OCI-LY1 (cell line): ENCODE results near the gene VAV2.

Experiments
- H2AFZ ChIP-seq: fragments of 200-600 bp; sonication (generic), shearing (Covaris generic); 2 replicates; pipeline ENCODE4 v1.6.0; 2014; ENCODE audit warnings: antibody characterized with exemption, mild to moderate bottlenecking, low read length
- H3F3A ChIP-seq: fragments of 200-600 bp; sonication (generic), shearing (Covaris generic); 2 replicates; pipeline ENCODE4 v1.6.0; 2014; ENCODE audit warnings: mild to moderate bottlenecking, antibody characterized with exemption, low read length, moderate library complexity; ENCODE audit not compliant: insufficient read depth
- H3K27ac ChIP-seq: fragments of 200-600 bp; sonication (generic); 2 replicates; pipeline ENCODE4 v1.5.1; 2014; ENCODE audit warnings: low read length, mixed run types, mild to moderate bottlenecking, low read depth; ENCODE audit not compliant: poor library complexity, severe bottlenecking
- H3K27me3 ChIP-seq: fragments of 200-600 bp; sonication (generic); 2 replicates; pipeline ENCODE4 v1.6.0; 2014; ENCODE audit warnings: antibody characterized with exemption, mild to moderate bottlenecking, low read length, moderate library complexity; ENCODE audit not compliant: insufficient read depth
- H3K36me3 ChIP-seq: fragments of 200-600 bp; sonication (generic); 2 replicates; pipeline ENCODE4 v1.6.1; 2014; ENCODE audit warnings: mild to moderate bottlenecking, antibody characterized with exemption, low read length, moderate library complexity, mixed read lengths; ENCODE audit not compliant: insufficient read depth
- H3K4me1 ChIP-seq: fragments of 200-600 bp; sonication (generic); 2 replicates; pipeline ENCODE4 v1.5.1; 2014; ENCODE audit warnings: mild to moderate bottlenecking, low read length, moderate library complexity; ENCODE audit not compliant: insufficient read depth, severe bottlenecking
- H3K4me2 ChIP-seq: fragments of 200-600 bp; sonication (generic), shearing (Covaris generic); 2 replicates; pipeline ENCODE4 v1.6.1; 2014; ENCODE audit warnings: low read length
- H3K4me3 ChIP-seq: fragments of 200-600 bp; sonication (generic); 2 replicates; pipeline ENCODE4 v1.5.1; 2014; ENCODE audit warnings: low read length, low read depth, mild to moderate bottlenecking, mixed read lengths; ENCODE audit not compliant: poor library complexity, severe bottlenecking
- H3K79me2 ChIP-seq: fragments of 200-600 bp; shearing (Covaris generic); 2 replicates; pipeline ENCODE4 v1.6.1; 2016; ENCODE audit warnings: mixed run types, low read length, mixed read lengths; ENCODE audit not compliant: insufficient read depth
- H3K9ac ChIP-seq: fragments of 200-600 bp; sonication (generic), shearing (Covaris generic); 2 replicates; pipeline ENCODE4 v1.6.1; 2014; ENCODE audit warnings: mild to moderate bottlenecking, low read length, mixed read lengths
- H3K9me2 ChIP-seq: fragments of 200-600 bp; sonication (generic), shearing (Covaris generic); 2 replicates; pipeline ENCODE4 v1.6.1; 2014; ENCODE audit warnings: low read depth, mild to moderate bottlenecking, low read length, mixed read lengths
- H3K9me3 ChIP-seq: fragments of 200-600 bp; shearing (Covaris generic); 2 replicates; pipeline ENCODE4 v1.6.1; 2014; ENCODE audit warnings: low read length, mixed read lengths
- H4K20me1 ChIP-seq: fragments of 200-600 bp; sonication (generic), shearing (Covaris generic); 2 replicates; pipeline ENCODE4 v1.6.0; 2016; ENCODE audit warnings: mild to moderate bottlenecking, low read length; ENCODE audit not compliant: insufficient read depth
- CTCF ChIP-seq: fragments of 200-600 bp; sonication (generic), shearing (Covaris generic); IDR thresholded peaks from 2 replicates; pipeline ENCODE4 v1.5.1; 2017; ENCODE audit warnings: mild to moderate bottlenecking, antibody characterized with exemption, low read length, moderate library complexity, mixed read lengths
- EZH2 ChIP-seq: fragments of 200-600 bp; sonication (generic), shearing (Covaris generic); IDR thresholded peaks from 2 replicates; pipeline ENCODE4 v1.8.0; 2017; ENCODE audit warnings: borderline replicate concordance, mixed run types, mild to moderate bottlenecking, antibody characterized with exemption, low read length, moderate library complexity, mixed read lengths

The VAV2 gene

GRCh38 chr9:133806623-133807010, 185.5 kb downstream of the VAV2 start:
- Histone ChIP-seq H3K4me2 (no peak overlapping the region), H3K27me3 (no peaks in the 10 kb centered on the region), H3K4me3 (no peak overlapping the region), H3K9me3 (no peaks in the 10 kb centered on the region), H3K36me3 (no peaks in the 10 kb centered on the region), H3K9me2 (no peaks in the 10 kb centered on the region), H4K20me1 (no peaks in the 10 kb centered on the region), H3K9ac (no peak overlapping the region), H3F3A (no peaks in the 10 kb centered on the region), H2AFZ (no peak overlapping the region), H3K27ac (no peak overlapping the region), H3K4me1 (no peaks in the 10 kb centered on the region), H3K79me2 (no peaks in the 10 kb centered on the region)
- TF ChIP-seq EZH2 (no peak), CTCF (no peak)

DNA sequence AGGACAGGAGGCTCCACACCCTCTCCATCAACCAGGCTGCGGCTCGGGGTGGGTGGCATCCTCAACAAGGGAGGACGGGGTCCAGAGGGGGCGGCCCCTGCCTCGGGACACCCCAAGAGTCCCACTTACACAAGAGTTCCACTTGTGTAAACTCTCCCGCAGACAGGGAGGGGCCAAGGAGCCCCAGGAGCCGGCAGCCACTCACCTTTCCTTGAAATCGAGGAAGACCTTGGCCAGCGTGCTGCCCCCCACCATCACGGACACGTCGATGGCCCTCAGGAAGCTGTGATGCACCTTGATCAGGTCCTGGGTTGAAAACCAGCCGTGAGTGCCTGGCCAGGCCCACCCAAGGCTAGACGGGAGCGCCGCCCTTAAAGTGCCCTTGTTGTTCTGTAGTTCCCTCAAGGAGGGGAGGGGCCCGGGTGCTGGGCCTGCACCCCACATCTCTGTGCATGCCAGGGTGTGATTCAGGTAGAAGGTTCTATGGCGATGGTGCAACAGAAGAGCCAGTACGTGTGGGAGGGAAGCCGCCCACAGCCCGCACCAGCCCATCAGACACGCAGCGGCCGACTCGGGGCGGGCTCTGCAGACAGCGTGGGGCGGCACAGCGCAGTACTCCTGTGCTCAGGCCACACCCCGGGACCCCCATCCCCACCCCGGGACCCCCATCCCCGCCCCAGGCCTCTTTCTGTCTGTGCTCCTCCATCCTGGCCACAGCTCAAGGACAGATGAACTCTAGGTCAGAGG, 186.1 kb downstream of the VAV2 start:
- Histone ChIP-seq H3K27ac (no peak overlapping the region), H3K36me3 (no peaks in the 10 kb centered on the region), H3K79me2 (no peaks in the 10 kb centered on the region), H3K27me3 (no peaks in the 10 kb centered on the region), H2AFZ (no peak overlapping the region), H3K9me3 (no peaks in the 10 kb centered on the region), H3K9ac (no peak overlapping the region), H3F3A (no peaks in the 10 kb centered on the region), H4K20me1 (no peaks in the 10 kb centered on the region), H3K4me3 (no peak overlapping the region), H3K4me1 (no peaks in the 10 kb centered on the region), H3K4me2 (no peak overlapping the region), H3K9me2 (no peaks in the 10 kb centered on the region)
- no peak for TF ChIP-seq CTCF
- no peak for TF ChIP-seq EZH2

GRCh38 chr9:133804199-133804598, 187.9 kb downstream of the VAV2 start:
- Histone ChIP-seq H3F3A (no peaks in the 10 kb centered on the region), H3K4me2 (no peak overlapping the region), H3K27me3 (no peaks in the 10 kb centered on the region), H3K36me3 (no peaks in the 10 kb centered on the region), H3K9ac (no peak overlapping the region), H3K27ac (no peak overlapping the region), H3K79me2 (no peaks in the 10 kb centered on the region), H3K4me1 (no peaks in the 10 kb centered on the region), H3K4me3 (no peak overlapping the region), H3K9me3 (no peaks in the 10 kb centered on the region), H2AFZ (no peak overlapping the region), H3K9me2 (no peaks in the 10 kb centered on the region), H4K20me1 (no peaks in the 10 kb centered on the region)
- TF ChIP-seq CTCF, result no peak
- TF ChIP-seq EZH2, result no peak
